Measurements from ENCODE around the gene TBL3.

TBL3 gene

DNA sequence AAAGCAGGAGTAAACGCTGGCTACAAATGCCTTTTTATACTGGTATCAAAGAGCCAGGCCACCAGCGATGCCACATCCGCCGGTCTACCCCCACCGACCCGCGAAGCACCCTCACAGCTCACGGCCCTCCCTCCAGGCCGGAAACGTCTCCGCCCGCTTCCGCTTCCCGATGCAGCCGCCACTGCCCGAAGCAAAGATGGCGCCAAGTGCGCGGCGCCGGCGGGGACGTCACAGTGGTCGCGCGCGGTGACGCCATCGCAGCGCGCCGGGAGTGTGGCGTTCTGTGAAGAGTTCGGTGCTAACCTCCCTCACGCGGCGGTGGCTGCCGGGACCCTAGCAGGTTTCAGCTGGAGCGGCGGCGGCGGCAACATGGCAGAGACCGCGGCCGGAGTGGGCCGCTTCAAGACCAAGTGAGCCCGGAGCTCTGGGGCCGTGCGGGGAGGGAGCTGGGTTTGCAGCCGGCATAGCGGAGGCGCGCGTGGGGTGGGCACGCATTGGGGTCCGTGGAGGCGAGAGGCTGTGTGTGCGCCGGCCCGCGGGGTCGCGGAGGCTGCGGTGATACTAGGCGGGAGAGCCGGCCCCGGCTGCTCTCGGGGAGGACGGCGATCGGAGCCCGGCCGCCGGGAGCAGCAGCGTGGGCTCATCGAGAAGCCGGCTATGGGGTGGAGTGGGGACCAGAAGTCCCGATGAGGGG, at the start of gene TBL3:
TBL3 (plus strand) TSS at position 258 of the 694 bp plus-strand sequence; CDS start at position 370, 112 bp downstream.
- peak; percentile 99 for DNase-seq
- Mint-ChIP-seq H3K36me3 (ENCODE audit: low read depth) (peaks cover 69% of the 10 kb centered on the region), H3K4me1 (ENCODE audit: low read depth) (peaks cover 25% of the 10 kb centered on the region), H3K9me3 (no peaks in the 10 kb centered on the region), H3K27ac (peak within 1 kb of the TSS; percentile 96), H3K4me3 (peak within 1 kb of the TSS; percentile 95), H3K27me3 (no peaks in the 10 kb centered on the region)

DNA sequence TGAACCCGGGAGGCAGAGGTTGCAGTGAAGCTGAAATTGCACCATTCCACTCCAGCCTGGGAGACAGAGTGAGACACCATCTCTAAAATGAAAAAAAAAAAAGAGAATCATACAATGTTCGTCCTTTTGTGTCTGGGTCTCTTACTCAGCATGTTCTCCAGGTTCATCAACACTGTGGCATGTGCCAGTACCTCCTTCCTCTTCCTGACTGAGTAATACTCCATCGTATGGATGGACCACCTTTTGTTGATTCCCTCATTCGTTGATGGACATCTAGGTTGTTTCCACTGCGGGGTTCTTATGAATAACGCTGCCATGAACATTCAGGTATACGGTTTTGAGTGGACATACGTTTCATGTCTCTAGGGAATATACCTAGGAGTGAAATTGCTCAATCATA, 49.5 kb upstream of the TBL3 start:
- no peak overlapping the region for H3K27ac Mint-ChIP-seq
- peaks cover 54% of the 10 kb centered on the region for H3K27me3 Mint-ChIP-seq
- H3K4me3 Mint-ChIP-seq: no peak overlapping the region
- H3K9me3 Mint-ChIP-seq: no peaks in the 10 kb centered on the region
- no peaks in the 10 kb centered on the region for H3K36me3 Mint-ChIP-seq (ENCODE audit: low read depth)
- H3K4me1 Mint-ChIP-seq (ENCODE audit: low read depth): peaks cover 3% of the 10 kb centered on the region
- DNase-seq: no peak

DNA sequence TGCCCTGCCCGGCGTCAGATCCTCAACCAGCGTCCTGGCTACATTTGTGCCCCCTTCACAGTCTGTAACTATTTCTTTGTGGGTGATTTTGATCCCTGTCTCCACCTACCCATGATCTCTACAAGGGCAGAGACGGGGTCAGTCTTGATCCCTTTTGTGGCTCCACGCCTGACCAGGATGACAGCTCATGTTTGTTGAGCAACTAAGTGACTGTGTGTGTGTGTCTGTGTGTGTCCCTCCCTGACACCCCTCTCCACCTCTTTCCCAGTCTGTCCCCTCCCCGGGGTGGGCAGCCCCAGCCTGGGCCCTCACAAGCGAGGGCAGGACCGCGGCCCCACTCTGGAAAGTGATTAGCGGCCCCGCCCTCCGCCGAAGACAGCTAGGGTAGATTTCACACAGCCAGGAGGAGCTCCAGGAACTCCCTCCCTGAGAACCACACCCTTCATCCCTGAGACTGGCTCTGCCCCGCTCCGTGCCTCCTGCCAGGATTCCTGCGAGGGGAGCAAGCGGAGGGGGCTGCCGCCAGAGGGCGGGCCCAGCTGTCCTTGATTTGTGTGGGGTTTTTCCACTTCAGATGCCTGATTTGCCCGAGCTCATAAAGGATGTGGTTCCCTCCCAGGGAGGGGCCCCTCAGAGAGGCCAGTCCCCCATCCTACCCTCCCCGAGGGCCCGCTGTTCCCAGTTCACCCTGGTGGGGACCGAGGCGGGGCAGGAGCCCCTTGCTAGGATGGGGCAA, 48.4 kb upstream of the TBL3 start:
- no peaks in the 10 kb centered on the region for H3K9me3 Mint-ChIP-seq
- no peak overlapping the region for H3K4me3 Mint-ChIP-seq
- H3K27me3 Mint-ChIP-seq: peaks cover 49% of the 10 kb centered on the region
- no peak overlapping the region for H3K27ac Mint-ChIP-seq
- peak; percentile 42 for DNase-seq
- no peaks in the 10 kb centered on the region for H3K36me3 Mint-ChIP-seq (ENCODE audit: low read depth)
- peaks cover 3% of the 10 kb centered on the region for H3K4me1 Mint-ChIP-seq (ENCODE audit: low read depth)

DNA sequence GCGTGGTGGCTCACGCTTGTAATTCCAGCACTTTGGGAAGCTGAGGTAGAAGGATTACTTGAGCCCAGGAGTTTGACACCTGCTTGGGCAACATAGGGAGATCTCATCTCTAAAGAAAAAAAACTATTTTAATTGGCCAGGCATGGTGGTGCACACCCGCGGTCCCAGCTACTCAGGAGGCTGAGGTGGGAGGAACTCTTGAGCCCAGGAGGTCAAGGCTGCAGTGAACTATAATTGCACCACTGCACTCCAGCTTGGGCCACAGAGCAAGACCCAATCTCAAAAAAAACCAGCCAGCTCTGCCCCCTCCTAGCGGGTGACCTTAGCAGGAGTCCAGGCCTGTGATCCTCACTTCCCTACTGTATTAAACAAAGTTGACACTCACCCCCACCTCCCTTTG, 47.8 kb upstream of the TBL3 start:
- Mint-ChIP-seq H3K27ac (no peak overlapping the region), H3K4me3 (no peak overlapping the region), H3K27me3 (peaks cover 43% of the 10 kb centered on the region), H3K9me3 (no peaks in the 10 kb centered on the region), H3K36me3 (ENCODE audit: low read depth) (no peaks in the 10 kb centered on the region), H3K4me1 (ENCODE audit: low read depth) (peaks cover 4% of the 10 kb centered on the region)
- DNase-seq: no peak

GRCh38 chr16:1926271-1926670, 45.6 kb upstream of the TBL3 start:
- no peak overlapping the region for H3K27ac Mint-ChIP-seq
- H3K9me3 Mint-ChIP-seq: no peaks in the 10 kb centered on the region
- H3K27me3 Mint-ChIP-seq: peaks cover 33% of the 10 kb centered on the region
- DNase-seq: no peak
- peaks cover 2% of the 10 kb centered on the region for H3K4me1 Mint-ChIP-seq (ENCODE audit: low read depth)
- no peak overlapping the region for H3K4me3 Mint-ChIP-seq
- no peaks in the 10 kb centered on the region for H3K36me3 Mint-ChIP-seq (ENCODE audit: low read depth)

GRCh38 chr16:1929105-1929504, 42.7 kb upstream of the TBL3 start:
- peak overlapping the region; percentile 62 for H3K4me3 Mint-ChIP-seq
- H3K36me3 Mint-ChIP-seq (ENCODE audit: low read depth): no peaks in the 10 kb centered on the region
- H3K27me3 Mint-ChIP-seq: peaks cover 7% of the 10 kb centered on the region
- H3K4me1 Mint-ChIP-seq (ENCODE audit: low read depth): peaks cover 2% of the 10 kb centered on the region
- DNase-seq: no peak
- H3K27ac Mint-ChIP-seq: peak overlapping the region; percentile 66
- no peaks in the 10 kb centered on the region for H3K9me3 Mint-ChIP-seq

DNA sequence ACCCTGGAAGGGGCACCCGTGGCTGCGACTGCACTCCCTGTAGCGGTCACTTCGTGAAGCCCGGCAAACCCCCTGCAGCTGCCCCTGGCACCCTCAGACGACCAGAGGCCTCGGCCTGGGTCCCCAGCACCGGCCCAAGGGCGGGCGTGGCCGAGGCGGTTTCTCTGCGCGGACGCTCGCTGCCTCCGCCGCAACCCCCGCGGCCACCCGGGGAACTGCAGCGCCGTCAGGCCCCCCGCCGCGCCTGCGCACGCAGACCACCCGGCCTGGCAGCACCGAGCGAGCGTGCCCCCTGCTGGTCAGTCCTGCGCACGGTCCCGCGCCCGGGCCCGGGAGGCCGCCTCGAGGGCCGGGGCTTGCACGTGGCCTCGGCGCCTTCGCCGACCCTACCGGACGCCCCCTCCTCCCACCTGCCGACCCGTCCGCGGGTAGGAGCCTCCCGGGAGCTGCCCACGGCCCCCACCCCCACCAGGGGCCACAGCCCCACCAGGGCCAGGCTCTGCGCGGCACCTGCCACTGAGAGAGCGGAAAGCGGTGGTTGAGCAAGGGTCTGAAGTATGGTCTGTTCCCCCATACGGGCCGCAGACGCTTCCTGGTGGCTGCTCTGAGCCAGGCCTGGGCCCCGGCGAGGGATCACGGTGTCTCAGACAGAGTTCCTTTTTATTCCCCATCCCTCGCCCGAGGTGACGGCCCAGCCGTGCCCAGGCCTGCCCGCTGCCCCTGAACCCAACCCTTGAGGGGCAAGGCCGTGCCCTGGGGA, 42.1 kb upstream of the TBL3 start:
- Mint-ChIP-seq H3K36me3 (ENCODE audit: low read depth) (no peaks in the 10 kb centered on the region), H3K4me1 (ENCODE audit: low read depth) (peaks cover 2% of the 10 kb centered on the region), H3K27me3 (peaks cover 7% of the 10 kb centered on the region), H3K27ac (no peak overlapping the region), H3K4me3 (peak overlapping the region; percentile 62), H3K9me3 (no peaks in the 10 kb centered on the region)
- peak; percentile 98 for DNase-seq

- peaks cover 2% of the 10 kb centered on the region for H3K4me1 Mint-ChIP-seq (ENCODE audit: low read depth)
- H3K27ac Mint-ChIP-seq: no peak overlapping the region
- DNase-seq: no peak
- H3K9me3 Mint-ChIP-seq: no peaks in the 10 kb centered on the region
- H3K27me3 Mint-ChIP-seq: peaks cover 7% of the 10 kb centered on the region
- H3K4me3 Mint-ChIP-seq: no peak overlapping the region
- H3K36me3 Mint-ChIP-seq (ENCODE audit: low read depth): no peaks in the 10 kb centered on the region
Measured at GRCh38 chr16:1930338-1930720, 41.5 kb upstream of the TBL3 start.

DNA sequence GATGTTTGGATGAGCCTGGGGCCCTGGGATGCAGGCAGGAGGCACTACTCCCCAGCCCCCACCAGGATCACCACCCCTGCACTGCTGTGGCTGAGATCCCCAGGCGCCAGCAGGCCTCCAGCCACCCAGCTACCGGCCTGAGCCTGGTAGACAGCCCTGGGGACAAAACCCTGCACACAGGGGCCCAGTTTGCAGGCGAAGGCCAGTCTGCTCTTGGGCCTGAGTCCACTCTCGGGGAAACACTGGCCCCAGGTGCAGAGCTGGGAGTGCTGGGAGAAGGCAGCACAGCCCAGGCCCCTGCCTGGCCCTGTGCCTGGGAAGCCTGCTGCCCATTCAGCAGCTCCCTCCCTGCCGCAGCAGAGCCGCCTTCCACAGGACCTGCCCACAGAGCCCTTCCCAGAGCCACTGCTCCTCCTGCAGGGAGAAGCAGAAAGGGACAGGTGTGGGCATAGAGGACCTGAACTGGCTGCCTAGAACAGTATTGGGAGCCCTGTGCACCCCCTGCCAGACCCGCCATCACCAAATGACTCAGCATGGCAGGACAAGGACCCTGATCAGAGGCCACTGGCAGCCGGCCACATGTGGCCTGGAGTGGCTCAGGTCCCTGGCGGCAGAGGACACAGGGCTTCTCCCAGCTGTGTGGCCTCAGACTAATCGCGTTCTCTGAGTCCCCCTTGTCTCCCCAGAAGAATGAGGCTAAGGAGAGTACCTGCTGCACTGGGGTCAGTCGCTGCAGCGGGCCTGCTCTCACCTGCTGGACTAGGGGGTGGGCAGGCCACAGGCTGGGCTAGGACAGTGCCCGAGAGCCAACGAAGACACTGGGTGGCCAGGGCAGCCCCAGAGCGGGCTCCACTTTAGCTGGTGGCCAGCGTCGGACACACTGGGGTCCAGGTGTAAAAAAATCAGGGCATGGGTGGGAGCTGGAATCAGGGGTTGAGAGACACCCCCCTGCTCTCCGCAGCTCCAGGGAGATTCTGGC, 39.5 kb upstream of the TBL3 start:
- Mint-ChIP-seq H3K36me3 (ENCODE audit: low read depth) (peaks cover 4% of the 10 kb centered on the region), H3K27ac (no peak overlapping the region)

GRCh38 chr16:1933097-1933661, 38.7 kb upstream of the TBL3 start:
- H3K9me3 Mint-ChIP-seq: no peaks in the 10 kb centered on the region
- H3K27me3 Mint-ChIP-seq: peaks cover 7% of the 10 kb centered on the region
- no peak overlapping the region for H3K4me3 Mint-ChIP-seq
- H3K36me3 Mint-ChIP-seq (ENCODE audit: low read depth): peaks cover 7% of the 10 kb centered on the region
- H3K4me1 Mint-ChIP-seq (ENCODE audit: low read depth): peaks cover 2% of the 10 kb centered on the region
- DNase-seq: no peak
- H3K27ac Mint-ChIP-seq: no peak overlapping the region

More for the DNA sequence above, 39.5 kb upstream of the TBL3 start:
- no peaks in the 10 kb centered on the region for H3K9me3 Mint-ChIP-seq
- H3K27me3 Mint-ChIP-seq: peaks cover 7% of the 10 kb centered on the region
- H3K4me3 Mint-ChIP-seq: no peak overlapping the region
- no peak for DNase-seq
- peaks cover 2% of the 10 kb centered on the region for H3K4me1 Mint-ChIP-seq (ENCODE audit: low read depth)

DNA sequence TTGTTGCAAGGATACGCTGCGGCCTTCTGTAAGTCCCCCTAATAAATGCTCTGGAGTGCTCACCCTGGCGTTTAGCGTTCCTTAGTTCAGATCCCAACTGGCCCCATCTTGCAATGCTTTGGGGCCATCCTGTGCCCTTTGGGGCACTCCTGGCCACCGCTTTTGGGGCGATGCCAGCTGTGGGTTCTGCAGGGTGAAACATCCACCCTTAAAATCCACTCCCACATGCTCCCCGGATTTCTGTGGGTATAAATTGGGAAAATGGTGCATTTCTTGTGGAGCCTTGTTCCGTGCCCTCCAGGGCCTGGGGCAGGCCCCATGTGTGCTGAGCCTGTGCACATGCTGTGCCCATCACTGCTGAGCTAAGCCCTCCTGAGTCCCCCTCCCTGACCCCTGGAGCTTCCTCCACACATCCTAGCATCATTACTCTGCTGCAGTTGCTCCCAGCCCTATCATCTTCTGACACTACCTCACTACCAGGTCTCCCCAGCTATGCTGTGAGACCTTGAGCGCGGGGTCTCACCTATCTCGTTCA, 34.8 kb upstream of the TBL3 start:
- Mint-ChIP-seq H3K27ac (no peak overlapping the region), H3K4me1 (ENCODE audit: low read depth) (peaks cover 9% of the 10 kb centered on the region), H3K4me3 (no peak overlapping the region), H3K27me3 (no peaks in the 10 kb centered on the region), H3K36me3 (ENCODE audit: low read depth) (peaks cover 24% of the 10 kb centered on the region), H3K9me3 (no peaks in the 10 kb centered on the region)
- DNase-seq: no peak

DNA sequence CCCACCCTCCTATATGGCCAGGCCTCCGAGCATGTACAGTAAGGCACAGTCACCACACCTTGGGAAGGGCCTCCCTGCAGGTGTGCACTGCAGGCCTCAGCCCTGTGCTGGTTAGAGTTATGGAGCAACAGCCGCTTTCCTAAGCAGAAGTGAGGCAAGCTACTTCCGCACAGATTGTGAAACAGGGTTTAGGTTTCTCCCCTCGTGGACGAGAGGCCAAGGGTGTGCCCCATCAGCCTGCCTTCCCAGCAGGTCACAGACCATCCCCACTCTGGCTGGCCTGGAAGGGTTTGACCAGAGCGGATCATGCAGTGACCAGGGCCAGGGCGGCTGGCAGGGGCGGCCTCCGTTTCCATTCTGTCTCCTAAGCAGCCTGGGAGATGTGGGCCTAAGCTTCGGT, 33.5 kb upstream of the TBL3 start:
- no peak for DNase-seq

GRCh38 chr16:1938910-1939309, 32.9 kb upstream of the TBL3 start:
- DNase-seq: no peak
- H3K27me3 Mint-ChIP-seq: no peaks in the 10 kb centered on the region
- H3K36me3 Mint-ChIP-seq (ENCODE audit: low read depth): peaks cover 26% of the 10 kb centered on the region
- no peak overlapping the region for H3K4me3 Mint-ChIP-seq
- H3K9me3 Mint-ChIP-seq: no peaks in the 10 kb centered on the region
- H3K4me1 Mint-ChIP-seq (ENCODE audit: low read depth): peaks cover 21% of the 10 kb centered on the region
- no peak overlapping the region for H3K27ac Mint-ChIP-seq

More for the DNA sequence above, 33.5 kb upstream of the TBL3 start:
- Mint-ChIP-seq H3K36me3 (ENCODE audit: low read depth) (peaks cover 26% of the 10 kb centered on the region), H3K9me3 (no peaks in the 10 kb centered on the region), H3K27ac (no peak overlapping the region), H3K4me1 (ENCODE audit: low read depth) (peaks cover 15% of the 10 kb centered on the region), H3K4me3 (no peak overlapping the region), H3K27me3 (no peaks in the 10 kb centered on the region)
